ENCODE measurements around the gene MED29. TPM values are rescaled to one million over a fixed set of nuclear protein-coding genes. Genes with fewer than 3 reads are reported as not detected.
A peak's percentile ranks its signal among the peaks of the same experiment; 100 is the strongest.
"Not testable (repeated sequence)": the region's sequence is repeated elsewhere in the genome, so short reads cannot be mapped to it uniquely, and the experiment has no call there.

The MED29 gene
- total RNA-seq, 1 experiment from 2014 or later, result 47.3 TPM

GRCh38 chr19:39369200-39369599 lies 22.0 kb upstream of the MED29 start:
- DNase-seq (ENCODE audit: low read depth), result no peak

- DNase-seq (ENCODE audit: low read depth), result no peak
These were observed 20.4 kb upstream of the MED29 start for GRCh38 chr19:39370735-39371134.

GRCh38 chr19:39372047-39372802 lies 19.0 kb upstream of the MED29 start:
- DNase-seq (ENCODE audit: low read depth), result peak; percentile 58

- DNase-seq (ENCODE audit: low read depth), result no peak
These were observed 18.2 kb upstream of the MED29 start for GRCh38 chr19:39372941-39373340.

GRCh38 chr19:39375929-39376328 lies 15.2 kb upstream of the MED29 start:
- no peak for DNase-seq (ENCODE audit: low read depth)

GRCh38 chr19:39377373-39378362 lies 13.5 kb upstream of the MED29 start:
- no peak for DNase-seq (ENCODE audit: low read depth)

GRCh38 chr19:39379366-39379765 lies 11.8 kb upstream of the MED29 start:
- not testable (repeated sequence) for DNase-seq (ENCODE audit: low read depth)

- DNase-seq (ENCODE audit: low read depth), result no peak
These were observed 11.2 kb upstream of the MED29 start for GRCh38 chr19:39379865-39380396.

- no peak for DNase-seq (ENCODE audit: low read depth)
These were observed 10.4 kb upstream of the MED29 start for GRCh38 chr19:39380521-39381502.

- DNase-seq (ENCODE audit: low read depth), result no peak
These were observed 9.1 kb upstream of the MED29 start for GRCh38 chr19:39381910-39382611.

GRCh38 chr19:39382991-39383828 lies 8.0 kb upstream of the MED29 start:
- DNase-seq (ENCODE audit: low read depth), result no peak

GRCh38 chr19:39384839-39385568 lies 6.2 kb upstream of the MED29 start:
- DNase-seq (ENCODE audit: low read depth), result no peak

GRCh38 chr19:39385629-39386411 lies 5.4 kb upstream of the MED29 start:
- no peak for DNase-seq (ENCODE audit: low read depth)

- DNase-seq (ENCODE audit: low read depth), result no peak
These were observed 4.6 kb upstream of the MED29 start for GRCh38 chr19:39386557-39386956.

GRCh38 chr19:39388657-39389056 lies 2.5 kb upstream of the MED29 start:
- DNase-seq (ENCODE audit: low read depth), result no peak

GRCh38 chr19:39389631-39390414 lies 1.4 kb upstream of the MED29 start:
- no peak for DNase-seq (ENCODE audit: low read depth)

- no peak for DNase-seq (ENCODE audit: low read depth)
These were observed 777 bp upstream of the MED29 start for GRCh38 chr19:39390451-39390750.
